HCT116 (cell line): ENCODE results near the gene AMBRA1. TPM values are rescaled to one million over a fixed set of nuclear protein-coding genes. Genes with fewer than 3 reads are reported as not detected.

Source experiments
- ATAC-seq: fragments of 200-7000 bp; cut with Tn5 transposase; 2 replicates; pipeline ENCODE4 v1.9.1; 2020; ENCODE audit warnings: mild to moderate bottlenecking, moderate library complexity
- BruUV-seq: library from RNA; stranded (reverse); fragments of 400-500 nt; replicated peaks from 2 replicates; lab custom pipeline; 2021; lab: Mats Ljungman, UMichigan
- CTCF ChIA-PET: fragments of 300-600 bp; sonication (Branson Sonifier 250); formaldehyde crosslinking; loops from one replicate; lab custom pipeline; 2021; ENCODE audit warnings: antibody characterized with exemption; lab: Charles Lee
- POLR2A ChIA-PET: fragments of 300-600, 350-600 bp; sonication (Branson Sonifier 250); formaldehyde crosslinking; loops from one replicate; lab custom pipeline; 2021; ENCODE audit warnings: antibody characterized with exemption; lab: Charles Lee
- RAD21 ChIA-PET, 2 experiments: fragments of 300-600 bp; sonication (Branson Sonifier 250); formaldehyde crosslinking; loops; one replicate each; lab custom pipeline; 2023; ENCODE audit warnings: low total read pairs in 2 of 2; ENCODE audit not compliant: uncharacterized antibody in 2 of 2, unreplicated experiment in 2 of 2, low non-redundant PET in 1 of 2; lab: Charles Lee
- DNase-seq: peaks from one replicate; pipeline ENCODE4 v3.0.0-alpha.2; 2010; ENCODE audit warnings: low read depth, low spot score
- H2AFZ ChIP-seq: fragments of 200-600 bp; shearing (Covaris generic), sonication (generic); 2 replicates; pipeline ENCODE4 v1.6.1; 2017; ENCODE audit warnings: low read depth, mixed run types, mixed read lengths, antibody characterized with exemption, low read length; ENCODE audit not compliant: poor library complexity, severe bottlenecking
- H3K27ac ChIP-seq: 2 replicates; pipeline ENCODE4 v1.5.1; 2012; ENCODE audit warnings: low read depth, low read length
- H3K27me3 ChIP-seq: fragments of 200-600 bp; sonication (generic); 2 replicates; pipeline ENCODE4 v1.6.1; 2016; ENCODE audit warnings: mixed run types, low read length, mixed read lengths; ENCODE audit not compliant: insufficient read depth
- H3K36me3 ChIP-seq, 2 experiments: fragments of 200-500 bp in 1 of 2; fragments of 200-600 bp in 1 of 2; sonication (Bioruptor generic) in 1 of 2; sonication (generic) in 1 of 2; 2 replicates each; pipeline versions ENCODE4 v1.5.1 to v1.6.1; 2014 to 2016; ENCODE audit warnings: low read length in 2 of 2, inconsistent platforms in 1 of 2, mixed read lengths in 1 of 2, mixed run types in 1 of 2; ENCODE audit not compliant: insufficient read depth in 2 of 2, control insufficient read depth in 1 of 2
- H3K4me1 ChIP-seq, 2 experiments: fragments of 200-600 bp in 1 of 2; sonication (generic) in 1 of 2; 2 replicates each; pipeline versions ENCODE4 v1.5.1 to v1.6.1; 2012 to 2017; ENCODE audit warnings: low read length in 2 of 2, inconsistent platforms in 1 of 2, mild to moderate bottlenecking in 1 of 2, mixed read lengths in 1 of 2, mixed run types in 1 of 2, moderate library complexity in 1 of 2; ENCODE audit not compliant: insufficient read depth in 2 of 2, control insufficient read depth in 1 of 2
- H3K4me2 ChIP-seq: fragments of 200-600 bp; sonication (generic); 2 replicates; pipeline ENCODE4 v1.6.1; 2017; ENCODE audit warnings: mixed run types, low read length, mixed read lengths
- H3K4me3 ChIP-seq, 2 experiments: fragments of 200-600 bp in 1 of 2; sonication (generic) in 1 of 2; replicated peaks in 1 of 2; 2 replicates each; pipeline ENCODE4 v1.5.1; 2011 to 2016; ENCODE audit warnings: low read length in 2 of 2, control low read depth in 1 of 2, low read depth in 1 of 2, mild to moderate bottlenecking in 1 of 2, mixed read lengths in 1 of 2, mixed run types in 1 of 2
- H3K79me2 ChIP-seq: fragments of 200-600 bp; sonication (generic); 2 replicates; pipeline ENCODE4 v1.6.1; 2017; ENCODE audit warnings: mild to moderate bottlenecking, mixed run types, low read length, moderate library complexity, mixed read lengths; ENCODE audit not compliant: insufficient read depth
- H3K9ac ChIP-seq: fragments of 200-600 bp; sonication (generic); 2 replicates; pipeline ENCODE4 v1.6.1; 2016; ENCODE audit warnings: low read length, mixed read lengths
- H3K9me2 ChIP-seq: fragments of 200-600 bp; sonication (generic), shearing (Covaris generic); 2 replicates; pipeline ENCODE4 v1.6.1; 2017; ENCODE audit warnings: mixed run types, mild to moderate bottlenecking, moderate library complexity; ENCODE audit not compliant: insufficient read depth
- H3K9me3 ChIP-seq, 2 experiments: fragments of 200-500 bp in 1 of 2; fragments of 200-600 bp in 1 of 2; sonication (Bioruptor generic) in 1 of 2; sonication (generic) in 1 of 2; 2 replicates each; pipeline ENCODE4 v1.6.1; 2014 to 2017; ENCODE audit warnings: low read length in 2 of 2, mixed read lengths in 2 of 2, inconsistent platforms in 1 of 2, low read depth in 1 of 2, mild to moderate bottlenecking in 1 of 2, mixed run types in 1 of 2, moderate library complexity in 1 of 2; ENCODE audit not compliant: control insufficient read depth in 1 of 2, insufficient read depth in 1 of 2
- H4K20me1 ChIP-seq: fragments of 200-600 bp; sonication (generic), shearing (Covaris generic); 2 replicates; pipeline ENCODE4 v1.6.1; 2017; ENCODE audit warnings: mixed run types, mild to moderate bottlenecking, moderate library complexity; ENCODE audit not compliant: insufficient read depth
- CEBPB ChIP-seq: IDR thresholded peaks from 2 replicates; pipeline ENCODE4 v1.6.1; 2012; ENCODE audit warnings: low read depth
- CTCF ChIP-seq, 3 experiments: fragments of 200-600 bp in 1 of 3; sonication (generic) in 1 of 3; IDR thresholded peaks in 2 of 3; conservative IDR thresholded peaks in 1 of 3; 2 replicates each; pipeline ENCODE4 v1.5.1; 2012 to 2017; ENCODE audit warnings: low read depth in 2 of 3, low read length in 2 of 3, antibody characterized with exemption in 1 of 3, borderline replicate concordance in 1 of 3, control low read depth in 1 of 3, mild to moderate bottlenecking in 1 of 3, mixed read lengths in 1 of 3, mixed run types in 1 of 3, moderate library complexity in 1 of 3; ENCODE audit not compliant: insufficient read depth in 1 of 3
- EGR1 ChIP-seq: IDR thresholded peaks from 2 replicates; pipeline ENCODE4 v1.6.1; 2012; ENCODE audit warnings: low read depth
- ELF1 ChIP-seq: IDR thresholded peaks from 2 replicates; pipeline ENCODE4 v1.6.1; 2012; ENCODE audit warnings: low read depth, borderline replicate concordance
- EZH2 ChIP-seq: fragments of 200-600 bp; sonication (generic); IDR thresholded peaks from 2 replicates; pipeline ENCODE4 v1.6.1; 2017; ENCODE audit warnings: antibody characterized with exemption, mixed run types
- EZH2phosphoT487 ChIP-seq: fragments of 200-600 bp; IDR thresholded peaks from 2 replicates; pipeline ENCODE4 v1.6.1; 2018; ENCODE audit warnings: antibody characterized with exemption, borderline replicate concordance
- JUND ChIP-seq: IDR thresholded peaks from 2 replicates; pipeline ENCODE4 v1.6.1; 2012
- MAX ChIP-seq: IDR thresholded peaks from 2 replicates; pipeline ENCODE4 v1.6.1; 2012
- POLR2A ChIP-seq: IDR thresholded peaks from 2 replicates; pipeline ENCODE4 v1.7.0; 2011; ENCODE audit warnings: borderline replicate concordance; ENCODE audit not compliant: insufficient read depth, insufficient read length; ENCODE audit errors: extremely low read depth
- POLR2AphosphoS5 ChIP-seq: IDR thresholded peaks from 2 replicates; pipeline ENCODE4 v1.6.1; 2011; ENCODE audit warnings: mild to moderate bottlenecking, low read depth, low read length, moderate library complexity
- RAD21 ChIP-seq: IDR thresholded peaks from 2 replicates; pipeline ENCODE4 v1.6.1; 2012; ENCODE audit warnings: low read depth, mild to moderate bottlenecking
- SIN3A ChIP-seq: IDR thresholded peaks from 2 replicates; pipeline ENCODE4 v1.6.1; 2012; ENCODE audit warnings: low read depth
- SRF ChIP-seq: IDR thresholded peaks from 2 replicates; pipeline ENCODE4 v1.6.1; 2012; ENCODE audit warnings: low read depth
- YY1 ChIP-seq: IDR thresholded peaks from 2 replicates; pipeline ENCODE4 v1.6.1; 2011; ENCODE audit warnings: low read length, low read depth, moderate library complexity, mild to moderate bottlenecking; ENCODE audit not compliant: insufficient replicate concordance; ENCODE audit errors: extremely low read depth
- ZFX ChIP-seq: fragments of 450-650 bp; IDR thresholded peaks from 2 replicates; pipeline ENCODE4 v1.6.1; 2017
- ZNF274 ChIP-seq: fragments of 200-500 bp; sonication (Bioruptor generic); IDR thresholded peaks from 2 replicates; pipeline ENCODE4 v1.6.1; 2014; ENCODE audit warnings: mild to moderate bottlenecking, low read depth, low read length, inconsistent platforms
- intact Hi-C: fragments of 100-400 bp; cut with micrococcal nuclease; formaldehyde crosslinking; loops from 2 replicates; pipeline ENCODE4 v1.10.0; 2022
- total RNA-seq: library from RNA; stranded (reverse); gene quantifications from one replicate; pipeline ENCODE4 v1.2.1, GENCODE V29; 2021; ENCODE audit not compliant: unreplicated experiment
- TF ChIP-seq, protein P1 (sequence below): IDR thresholded peaks from 2 replicates; pipeline ENCODE4 v1.6.1; 2012; ENCODE audit warnings: low read depth
- TF ChIP-seq, protein P2 (sequence below): IDR thresholded peaks from 2 replicates; pipeline ENCODE4 v1.6.1; 2011; ENCODE audit warnings: mild to moderate bottlenecking, low read length, moderate library complexity; ENCODE audit not compliant: insufficient replicate concordance; ENCODE audit errors: extremely low read depth

The AMBRA1 gene
- total RNA-seq, 1 experiment from 2014 or later = 22.7 TPM

DNA sequence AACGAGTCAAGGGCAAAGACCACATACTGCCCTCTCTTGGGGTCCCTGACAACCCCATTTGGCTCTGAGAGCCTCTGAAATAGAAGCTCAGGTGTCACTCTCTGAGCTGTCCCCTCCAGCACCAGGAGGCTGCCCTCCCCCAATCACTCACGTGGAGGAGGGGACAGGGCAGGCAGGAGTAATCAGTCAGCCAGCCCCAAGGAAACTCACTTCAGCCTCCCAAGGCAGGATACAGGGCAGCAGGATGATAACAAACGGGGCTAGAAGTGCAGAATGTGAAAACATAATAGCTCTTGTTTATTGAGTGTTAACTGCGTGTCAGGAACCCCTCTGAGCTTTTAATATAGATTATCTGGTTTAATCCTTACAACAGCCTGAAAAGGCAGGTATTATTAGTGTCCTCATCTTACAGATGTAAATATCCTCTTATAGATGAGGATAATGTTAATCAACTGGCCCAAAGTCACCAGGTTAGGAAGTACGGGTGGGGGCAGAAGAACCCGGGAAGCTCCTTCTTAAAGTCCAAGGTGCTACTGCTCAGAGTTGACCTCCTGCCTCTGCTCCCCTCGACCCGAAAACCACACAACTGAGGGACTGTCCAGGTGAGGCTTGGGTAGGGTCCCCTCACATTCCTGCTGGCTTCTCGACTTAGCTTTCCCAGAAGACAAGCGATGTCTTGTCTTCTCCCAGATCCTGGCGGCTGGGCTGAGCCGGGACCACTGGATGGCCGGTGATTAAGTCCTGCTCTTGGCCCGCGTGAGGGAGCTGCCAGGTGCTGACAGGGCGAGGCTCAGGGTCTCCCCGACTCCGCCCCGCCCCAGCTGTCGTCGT is 205.0 kb downstream of the AMBRA1 start:
- H3K9me3 ChIP-seq = no peaks in the 10 kb centered on the region
- peak overlapping the region; percentile 54; the same call in 1 of the 2 replicates for H3K9ac ChIP-seq
- RAD21 ChIA-PET = interaction anchor here (1.0 to 1.2 kb wide), 2 partner anchors 37 to 141 kb away, joined by 3 to 4 read pairs; no protein-coding TSS in a partner anchor
- peaks cover 13 to 68% of the 10 kb centered on the region in 2 experiments for H3K4me1 ChIP-seq
- H3K4me3 ChIP-seq = peak overlapping the region; percentile 42 to 59; a peak in 3 of 4 replicates
- H3K4me2 ChIP-seq = peak overlapping the region; percentile 97
- DNase-seq (no peak), ATAC-seq (no peak)
- no peaks in the 10 kb centered on the region for H3K9me2 ChIP-seq
- CTCF ChIA-PET = interaction anchor here (0.8 to 1.5 kb wide), 6 partner anchors 20 to 205 kb away, joined by 3 to 6 read pairs (median 3); partner anchors contain the start of gene AMBRA1
- POLR2A ChIA-PET = no interaction called here
- no peaks in the 10 kb centered on the region for H3K36me3 ChIP-seq
- H2AFZ ChIP-seq = no peak overlapping the region
- H3K27me3 ChIP-seq = no peaks in the 10 kb centered on the region
- no TSS peak for BruUV-seq
- H3K79me2 ChIP-seq = no peaks in the 10 kb centered on the region
- intact Hi-C loops = loop anchor here (1.0 to 10.0 kb wide), 4 partner anchors 140 to 416 kb away; partner anchors contain the start of genes ATG13 and HARBI1
- H3K27ac ChIP-seq = no peak overlapping the region
- H4K20me1 ChIP-seq = no peaks in the 10 kb centered on the region
- TF ChIP-seq RAD21 = no peak
- no peak for TF ChIP-seq SRF
- no peak for TF ChIP-seq EZH2phosphoT487
- TF ChIP-seq, protein P1, sequence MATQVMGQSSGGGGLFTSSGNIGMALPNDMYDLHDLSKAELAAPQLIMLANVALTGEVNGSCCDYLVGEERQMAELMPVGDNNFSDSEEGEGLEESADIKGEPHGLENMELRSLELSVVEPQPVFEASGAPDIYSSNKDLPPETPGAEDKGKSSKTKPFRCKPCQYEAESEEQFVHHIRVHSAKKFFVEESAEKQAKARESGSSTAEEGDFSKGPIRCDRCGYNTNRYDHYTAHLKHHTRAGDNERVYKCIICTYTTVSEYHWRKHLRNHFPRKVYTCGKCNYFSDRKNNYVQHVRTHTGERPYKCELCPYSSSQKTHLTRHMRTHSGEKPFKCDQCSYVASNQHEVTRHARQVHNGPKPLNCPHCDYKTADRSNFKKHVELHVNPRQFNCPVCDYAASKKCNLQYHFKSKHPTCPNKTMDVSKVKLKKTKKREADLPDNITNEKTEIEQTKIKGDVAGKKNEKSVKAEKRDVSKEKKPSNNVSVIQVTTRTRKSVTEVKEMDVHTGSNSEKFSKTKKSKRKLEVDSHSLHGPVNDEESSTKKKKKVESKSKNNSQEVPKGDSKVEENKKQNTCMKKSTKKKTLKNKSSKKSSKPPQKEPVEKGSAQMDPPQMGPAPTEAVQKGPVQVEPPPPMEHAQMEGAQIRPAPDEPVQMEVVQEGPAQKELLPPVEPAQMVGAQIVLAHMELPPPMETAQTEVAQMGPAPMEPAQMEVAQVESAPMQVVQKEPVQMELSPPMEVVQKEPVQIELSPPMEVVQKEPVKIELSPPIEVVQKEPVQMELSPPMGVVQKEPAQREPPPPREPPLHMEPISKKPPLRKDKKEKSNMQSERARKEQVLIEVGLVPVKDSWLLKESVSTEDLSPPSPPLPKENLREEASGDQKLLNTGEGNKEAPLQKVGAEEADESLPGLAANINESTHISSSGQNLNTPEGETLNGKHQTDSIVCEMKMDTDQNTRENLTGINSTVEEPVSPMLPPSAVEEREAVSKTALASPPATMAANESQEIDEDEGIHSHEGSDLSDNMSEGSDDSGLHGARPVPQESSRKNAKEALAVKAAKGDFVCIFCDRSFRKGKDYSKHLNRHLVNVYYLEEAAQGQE = no peak
- no peak for TF ChIP-seq CEBPB
- TF ChIP-seq ZNF274 = no peak
- TF ChIP-seq ELF1 = no peak
- TF ChIP-seq EGR1 = no peak
- TF ChIP-seq EZH2 = no peak
- no peak for TF ChIP-seq YY1
- no peak for TF ChIP-seq MAX
- no peak for TF ChIP-seq SIN3A
- TF ChIP-seq, protein P2, sequence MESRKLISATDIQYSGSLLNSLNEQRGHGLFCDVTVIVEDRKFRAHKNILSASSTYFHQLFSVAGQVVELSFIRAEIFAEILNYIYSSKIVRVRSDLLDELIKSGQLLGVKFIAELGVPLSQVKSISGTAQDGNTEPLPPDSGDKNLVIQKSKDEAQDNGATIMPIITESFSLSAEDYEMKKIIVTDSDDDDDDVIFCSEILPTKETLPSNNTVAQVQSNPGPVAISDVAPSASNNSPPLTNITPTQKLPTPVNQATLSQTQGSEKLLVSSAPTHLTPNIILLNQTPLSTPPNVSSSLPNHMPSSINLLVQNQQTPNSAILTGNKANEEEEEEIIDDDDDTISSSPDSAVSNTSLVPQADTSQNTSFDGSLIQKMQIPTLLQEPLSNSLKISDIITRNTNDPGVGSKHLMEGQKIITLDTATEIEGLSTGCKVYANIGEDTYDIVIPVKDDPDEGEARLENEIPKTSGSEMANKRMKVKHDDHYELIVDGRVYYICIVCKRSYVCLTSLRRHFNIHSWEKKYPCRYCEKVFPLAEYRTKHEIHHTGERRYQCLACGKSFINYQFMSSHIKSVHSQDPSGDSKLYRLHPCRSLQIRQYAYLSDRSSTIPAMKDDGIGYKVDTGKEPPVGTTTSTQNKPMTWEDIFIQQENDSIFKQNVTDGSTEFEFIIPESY = no peak
- no peak for TF ChIP-seq POLR2AphosphoS5
- TF ChIP-seq CTCF (IDR thresholded peaks at IDR 0.05 in 2 of 3, conservative IDR thresholded peaks at IDR 0.05 in 1 of 3; ENCODE audit: borderline replicate concordance in 1 of 3, insufficient read depth in 1 of 3, low read depth in 2 of 3, low read length in 2 of 3) = no peak
- no peak for TF ChIP-seq JUND
- TF ChIP-seq POLR2A = no peak
- no peak for TF ChIP-seq ZFX
